OCI-LY3 (cell line): Measurements from ENCODE around the gene PCARE.

Experiments
- H2AFZ ChIP-seq: fragments of 200-600, 300-600 bp; shearing (Covaris generic); 2 replicates; pipeline ENCODE4 v1.6.0; 2014; ENCODE audit warnings: antibody characterized with exemption, low read depth, low read length
- H3K27ac ChIP-seq: fragments of 200-600, 300-600 bp; sonication (generic); 2 replicates; pipeline ENCODE4 v1.5.1; 2014; ENCODE audit warnings: mild to moderate bottlenecking, low read length, moderate library complexity, mixed read lengths
- H3K27me3 ChIP-seq: fragments of 200-600, 300-600 bp; sonication (generic); 2 replicates; pipeline ENCODE4 v1.6.1; 2014; ENCODE audit warnings: low read depth, low read length, mixed read lengths
- H3K36me3 ChIP-seq: fragments of 200-600, 300-600 bp; sonication (generic); replicated peaks from 2 replicates; pipeline ENCODE3; 2014; ENCODE audit warnings: low read depth, low read length, mixed read lengths
- H3K4me1 ChIP-seq: fragments of 300-600, 200-600 bp; sonication (generic); 2 replicates; pipeline ENCODE4 v1.6.1; 2014; ENCODE audit warnings: low read length, mixed read lengths
- H3K4me2 ChIP-seq: fragments of 200-600, 300-600 bp; sonication (generic); 2 replicates; pipeline ENCODE4 v1.6.1; 2014; ENCODE audit warnings: low read length, mixed read lengths
- H3K4me3 ChIP-seq: fragments of 300-600, 200-600 bp; sonication (generic); 2 replicates; pipeline ENCODE4 v1.5.1; 2014; ENCODE audit warnings: antibody characterized with exemption, mild to moderate bottlenecking, low read length, moderate library complexity
- H3K79me2 ChIP-seq: fragments of 300-600, 200-600 bp; shearing (Covaris generic); 2 replicates; pipeline ENCODE4 v1.6.1; 2014; ENCODE audit warnings: mild to moderate bottlenecking, low read length, mixed read lengths
- H3K9ac ChIP-seq: fragments of 300-600, 200-600 bp; shearing (Covaris generic); 2 replicates; pipeline ENCODE4 v1.6.0; 2014; ENCODE audit warnings: mild to moderate bottlenecking, low read length, moderate library complexity
- H3K9me3 ChIP-seq: fragments of 200-600, 300-600 bp; shearing (Covaris generic); 2 replicates; pipeline ENCODE4 v1.6.1; 2014; ENCODE audit warnings: low read length, mixed read lengths; ENCODE audit not compliant: insufficient read depth
- H4K20me1 ChIP-seq: fragments of 200-600, 300-600 bp; sonication (generic); 2 replicates; pipeline ENCODE4 v1.6.1; 2016; ENCODE audit warnings: low read length, mixed read lengths; ENCODE audit not compliant: insufficient read depth
- EZH2phosphoT487 ChIP-seq: fragments of 200-600 bp; shearing (Covaris generic); IDR thresholded peaks from 2 replicates; pipeline ENCODE4 v1.6.1; 2018; ENCODE audit warnings: antibody characterized with exemption, mixed run types, low read depth
- TF ChIP-seq, protein P1 (sequence below): fragments of 200-600, 300-600 bp; sonication (generic); IDR thresholded peaks from 2 replicates; pipeline ENCODE4 v1.5.1; 2014; ENCODE audit warnings: antibody characterized with exemption, low read length, low read depth

The PCARE gene

DNA sequence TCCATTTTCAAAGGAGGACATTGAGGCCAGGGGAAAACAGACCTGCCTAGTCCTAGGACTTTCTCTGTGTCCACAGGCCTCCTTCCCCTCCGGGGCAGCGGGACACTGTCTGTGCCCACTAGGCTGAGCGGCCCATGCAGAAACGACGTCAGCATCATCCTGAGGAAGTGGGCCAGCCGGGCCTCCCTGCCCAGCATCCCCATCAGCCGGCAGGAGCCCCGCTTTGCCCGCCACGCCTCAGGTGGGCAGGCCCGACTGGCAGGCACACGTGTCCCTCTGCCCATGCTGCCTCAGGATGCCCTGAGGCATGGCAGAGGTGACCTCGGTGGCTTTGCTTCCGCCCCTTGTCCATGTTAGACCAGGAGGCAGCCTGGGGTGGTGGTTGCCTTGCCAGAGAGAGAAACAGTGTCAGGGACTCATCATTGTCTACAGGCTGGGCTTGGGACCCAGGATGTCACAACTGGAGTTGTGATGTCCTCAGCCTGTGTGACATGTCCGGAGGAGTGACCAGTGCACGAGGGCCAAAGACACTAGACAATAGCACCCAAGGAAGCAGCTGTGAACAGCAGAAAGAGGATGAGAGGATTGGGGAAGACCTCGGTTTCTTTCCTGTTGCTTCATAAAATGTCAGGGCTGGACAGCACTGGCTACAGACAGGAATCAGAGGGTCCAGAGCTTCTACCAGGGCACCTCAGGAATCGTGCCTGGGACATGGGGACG lies 56.4 kb downstream of the PCARE start:
- Histone ChIP-seq H3K27me3 (peaks cover 8% of the 10 kb centered on the region), H3K4me2 (no peak overlapping the region), H3K79me2 (no peaks in the 10 kb centered on the region), H3K9me3 (no peaks in the 10 kb centered on the region), H2AFZ (no peak overlapping the region), H4K20me1 (no peaks in the 10 kb centered on the region), H3K9ac (no peak overlapping the region), H3K4me3 (no peak overlapping the region), H3K4me1 (no peaks in the 10 kb centered on the region), H3K27ac (no peak overlapping the region), H3K36me3 (no peaks in the 10 kb centered on the region)
- no peak for TF ChIP-seq EZH2phosphoT487
- TF ChIP-seq, protein P1, sequence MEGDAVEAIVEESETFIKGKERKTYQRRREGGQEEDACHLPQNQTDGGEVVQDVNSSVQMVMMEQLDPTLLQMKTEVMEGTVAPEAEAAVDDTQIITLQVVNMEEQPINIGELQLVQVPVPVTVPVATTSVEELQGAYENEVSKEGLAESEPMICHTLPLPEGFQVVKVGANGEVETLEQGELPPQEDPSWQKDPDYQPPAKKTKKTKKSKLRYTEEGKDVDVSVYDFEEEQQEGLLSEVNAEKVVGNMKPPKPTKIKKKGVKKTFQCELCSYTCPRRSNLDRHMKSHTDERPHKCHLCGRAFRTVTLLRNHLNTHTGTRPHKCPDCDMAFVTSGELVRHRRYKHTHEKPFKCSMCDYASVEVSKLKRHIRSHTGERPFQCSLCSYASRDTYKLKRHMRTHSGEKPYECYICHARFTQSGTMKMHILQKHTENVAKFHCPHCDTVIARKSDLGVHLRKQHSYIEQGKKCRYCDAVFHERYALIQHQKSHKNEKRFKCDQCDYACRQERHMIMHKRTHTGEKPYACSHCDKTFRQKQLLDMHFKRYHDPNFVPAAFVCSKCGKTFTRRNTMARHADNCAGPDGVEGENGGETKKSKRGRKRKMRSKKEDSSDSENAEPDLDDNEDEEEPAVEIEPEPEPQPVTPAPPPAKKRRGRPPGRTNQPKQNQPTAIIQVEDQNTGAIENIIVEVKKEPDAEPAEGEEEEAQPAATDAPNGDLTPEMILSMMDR = no peak

DNA sequence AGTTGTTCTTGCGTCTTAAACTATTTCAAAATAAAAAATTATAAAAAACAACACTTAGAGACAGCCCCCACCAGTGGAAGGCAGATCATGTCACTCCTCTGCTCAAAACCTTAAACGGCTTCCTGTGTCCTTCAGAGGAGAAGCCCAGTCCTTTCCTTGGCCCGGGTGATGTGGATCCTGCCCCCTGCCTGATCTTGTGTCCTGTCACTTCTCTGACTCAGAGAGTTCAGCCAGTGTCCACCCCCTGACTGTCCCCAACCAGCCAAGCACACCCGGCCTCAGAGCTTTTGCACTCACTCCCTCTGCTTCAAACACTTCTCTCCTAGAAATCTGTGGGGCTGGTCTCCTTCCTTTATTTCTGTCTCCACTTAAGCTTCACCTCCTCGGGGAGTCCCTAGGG lies 57.8 kb downstream of the PCARE start:
- H3K4me3 ChIP-seq = no peak overlapping the region
- no peaks in the 10 kb centered on the region for H4K20me1 ChIP-seq
- no peaks in the 10 kb centered on the region for H3K9me3 ChIP-seq
- TF ChIP-seq, protein P1 = no peak
- TF ChIP-seq EZH2phosphoT487 = no peak
- no peaks in the 10 kb centered on the region for H3K4me1 ChIP-seq
- no peak overlapping the region for H3K27ac ChIP-seq
- no peak overlapping the region for H2AFZ ChIP-seq
- H3K36me3 ChIP-seq = no peaks in the 10 kb centered on the region
- H3K4me2 ChIP-seq = no peak overlapping the region
- H3K79me2 ChIP-seq = no peaks in the 10 kb centered on the region
- H3K9ac ChIP-seq = no peak overlapping the region
- peaks cover 13% of the 10 kb centered on the region for H3K27me3 ChIP-seq

DNA sequence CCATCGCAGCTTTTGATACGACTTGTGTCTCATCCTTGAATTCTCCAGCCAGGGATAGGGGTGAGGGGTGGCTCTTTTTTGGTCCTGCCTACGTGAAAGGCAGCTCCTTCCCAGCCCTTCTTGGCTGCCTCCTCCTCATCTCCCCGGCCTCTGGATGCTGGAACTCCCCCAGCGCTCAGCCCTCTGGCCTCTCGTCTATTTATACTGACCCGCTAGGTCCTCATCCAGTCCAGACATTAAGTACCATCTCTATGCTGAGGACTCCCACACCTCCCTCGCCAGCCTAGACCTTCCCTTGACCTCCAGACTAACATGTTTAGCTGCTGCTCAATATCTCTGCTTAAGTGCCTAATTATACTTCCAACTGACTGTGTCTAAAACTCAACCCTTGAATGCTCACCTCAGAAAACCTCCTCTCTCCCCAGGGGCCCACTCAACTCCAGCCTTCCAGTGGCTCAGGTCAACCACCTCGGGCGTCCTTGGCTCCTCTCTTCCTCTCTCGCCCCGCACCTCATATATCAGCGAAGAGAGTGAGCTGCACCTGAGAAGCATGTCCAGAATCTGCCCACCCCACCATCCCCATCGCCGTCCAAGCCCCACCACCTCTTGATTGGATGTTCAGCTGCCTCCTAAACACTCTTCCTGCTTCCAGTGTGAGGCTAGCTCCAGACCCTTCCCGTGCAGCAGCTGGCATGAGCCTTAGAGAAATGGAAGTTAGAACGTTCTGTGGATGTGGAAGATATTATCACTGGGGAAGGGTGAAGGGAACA lies 58.4 kb downstream of the PCARE start:
- no peak for TF ChIP-seq EZH2phosphoT487
- TF ChIP-seq, protein P1 = no peak
- Histone ChIP-seq H3K4me1 (no peaks in the 10 kb centered on the region), H3K27me3 (peaks cover 13% of the 10 kb centered on the region), H4K20me1 (no peaks in the 10 kb centered on the region), H2AFZ (no peak overlapping the region), H3K4me3 (no peak overlapping the region), H3K79me2 (no peaks in the 10 kb centered on the region), H3K9me3 (no peaks in the 10 kb centered on the region), H3K4me2 (no peak overlapping the region), H3K27ac (no peak overlapping the region), H3K9ac (no peak overlapping the region), H3K36me3 (no peaks in the 10 kb centered on the region)

DNA sequence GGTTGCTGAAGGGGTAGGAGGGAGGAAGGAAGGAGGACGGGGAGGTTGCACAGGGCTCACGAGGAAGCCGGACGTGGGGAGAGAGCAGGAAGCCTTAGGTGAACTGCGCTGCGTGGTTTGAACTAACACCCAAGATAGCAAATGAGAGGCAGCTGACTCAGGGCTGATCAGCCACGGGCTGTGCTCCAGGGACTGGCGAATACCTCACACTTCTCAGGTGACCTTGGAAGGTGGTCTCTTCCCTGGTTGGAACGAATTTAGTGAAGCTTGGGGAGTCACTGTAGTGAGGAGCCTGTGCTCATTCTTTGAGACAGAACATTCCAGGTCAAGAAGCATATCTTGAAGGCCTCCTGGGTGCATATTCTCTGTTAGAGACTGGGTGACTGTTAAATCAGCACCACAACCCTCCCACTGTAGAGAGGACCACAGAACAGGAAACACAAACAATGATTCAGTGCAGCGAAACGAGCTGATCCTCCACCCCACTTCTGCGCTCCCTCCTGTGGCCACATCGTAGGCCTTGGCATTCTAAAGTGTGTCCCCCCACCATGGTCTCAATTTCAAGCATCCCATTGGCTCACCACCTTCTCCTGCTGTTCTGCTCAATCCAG lies 59.4 kb downstream of the PCARE start:
- Histone ChIP-seq H3K36me3 (no peaks in the 10 kb centered on the region), H3K27ac (no peak overlapping the region), H3K4me1 (no peaks in the 10 kb centered on the region), H4K20me1 (no peaks in the 10 kb centered on the region), H3K4me2 (no peak overlapping the region), H3K9me3 (no peaks in the 10 kb centered on the region), H2AFZ (no peak overlapping the region), H3K4me3 (no peak overlapping the region), H3K79me2 (no peaks in the 10 kb centered on the region), H3K27me3 (peaks cover 13% of the 10 kb centered on the region), H3K9ac (no peak overlapping the region)
- TF ChIP-seq EZH2phosphoT487 = no peak
- TF ChIP-seq, protein P1 = no peak
